CD1c-positive myeloid dendritic cell (primary cell): ENCODE measurements around the gene OR4S2.

Experiments
- DNase-seq: peaks from one replicate; pipeline ENCODE4 v3.0.0-alpha.2; 2016; ENCODE audit errors: extremely low spot score

OR4S2 gene

GRCh38 chr11:55648027-55648426 is at the start of gene OR4S2:
Gene OR4S2 (plus strand): TSS chr11:55648327. CDS start chr11:55650904, 2,577 bp downstream.
- DNase-seq = no peak

- DNase-seq = no peak
Observed at GRCh38 chr11:55607545-55607944, 40.6 kb upstream of the OR4S2 start, which contains the start of gene OR4C11. Gene OR4C11 (minus strand): TSS chr11:55607645. CDS start chr11:55604373, 3,272 bp downstream.

- no peak for DNase-seq
Observed at GRCh38 chr11:55624531-55624930, 23.6 kb upstream of the OR4S2 start.

- no peak for DNase-seq
Observed at GRCh38 chr11:55634813-55635212, 13.3 kb upstream of the OR4S2 start, which contains the start of gene OR4P4. Gene OR4P4 (plus strand): TSS chr11:55635113.

- DNase-seq = no peak
Observed at GRCh38 chr11:55652560-55652959, 4.4 kb downstream of the OR4S2 start.

- no peak for DNase-seq
Observed at GRCh38 chr11:55655096-55655495, 7.0 kb downstream of the OR4S2 start.

- DNase-seq = no peak
Observed at GRCh38 chr11:55658031-55658573, 10.0 kb downstream of the OR4S2 start.

- no peak for DNase-seq
Observed at GRCh38 chr11:55658608-55659007, 10.5 kb downstream of the OR4S2 start.

GRCh38 chr11:55661901-55662300 is 13.8 kb downstream of the OR4S2 start, which contains the start of gene OR4C6:
Gene OR4C6 (plus strand): TSS chr11:55662201. CDS start chr11:55665167, 2,966 bp downstream.
- DNase-seq = no peak

- DNase-seq = no peak
Observed at GRCh38 chr11:55669376-55669775, 21.2 kb downstream of the OR4S2 start.

GRCh38 chr11:55673860-55674259 is 25.7 kb downstream of the OR4S2 start:
- DNase-seq = no peak

- DNase-seq = no peak
Observed at GRCh38 chr11:55697817-55698216, 49.7 kb downstream of the OR4S2 start.

GRCh38 chr11:55701429-55701828 is 53.3 kb downstream of the OR4S2 start:
- DNase-seq = no peak
